ENCODE results near the gene PPP5C. TPM values are rescaled to one million over a fixed set of nuclear protein-coding genes. Genes with fewer than 3 reads are reported as not detected.
A peak's percentile ranks its signal among the peaks of the same experiment; 100 is the strongest.

The PPP5C gene
- total RNA-seq: 10 to 100 TPM; 32.0 to 63.1 (median 48.4) TPM

DNA sequence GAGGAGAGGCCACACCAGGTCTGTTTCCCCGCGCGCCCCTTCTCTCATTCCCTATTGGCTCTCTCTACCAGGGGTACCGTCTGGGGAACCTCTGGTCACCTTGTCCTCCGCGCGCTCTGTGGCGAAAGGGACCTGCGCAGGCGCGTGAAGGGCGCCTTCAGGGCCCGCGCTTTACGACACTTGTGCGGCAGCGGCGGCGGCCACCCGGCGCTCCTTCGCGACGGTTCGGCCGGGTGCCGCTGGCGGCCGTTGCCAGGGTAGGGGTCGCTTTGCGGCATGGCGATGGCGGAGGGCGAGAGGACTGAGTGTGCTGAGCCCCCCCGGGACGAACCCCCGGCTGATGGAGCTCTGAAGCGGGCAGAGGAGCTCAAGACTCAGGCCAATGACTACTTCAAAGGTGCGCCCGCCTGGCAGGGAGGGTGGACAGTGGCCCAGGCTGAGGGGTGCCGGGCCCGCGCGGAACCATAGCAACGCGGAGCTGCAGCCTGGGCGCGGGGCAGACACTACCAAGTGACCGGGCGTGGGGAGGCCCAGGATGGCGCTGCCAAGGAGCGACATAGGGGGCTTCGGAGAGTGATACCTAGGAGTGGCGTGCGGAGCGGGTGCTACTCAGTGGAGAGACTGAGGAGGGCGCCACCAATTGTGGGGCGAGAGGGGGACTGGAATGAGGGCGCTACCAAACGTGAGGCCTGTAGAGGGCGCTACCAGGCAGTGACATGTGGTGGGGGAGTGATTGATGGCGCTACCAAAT is at the start of gene PPP5C:
TSS of gene PPP5C (plus strand) at position 267 of the 751 bp plus-strand sequence. CDS start at position 277, 10 bp downstream.
- 0 to 1% methylated on average over 50 to 52 of the region's 62 CpGs for WGBS, 2 donors
- intact Hi-C loops (cut with DNase I; ENCODE audit: low total_unique reads): no loop called here

DNA sequence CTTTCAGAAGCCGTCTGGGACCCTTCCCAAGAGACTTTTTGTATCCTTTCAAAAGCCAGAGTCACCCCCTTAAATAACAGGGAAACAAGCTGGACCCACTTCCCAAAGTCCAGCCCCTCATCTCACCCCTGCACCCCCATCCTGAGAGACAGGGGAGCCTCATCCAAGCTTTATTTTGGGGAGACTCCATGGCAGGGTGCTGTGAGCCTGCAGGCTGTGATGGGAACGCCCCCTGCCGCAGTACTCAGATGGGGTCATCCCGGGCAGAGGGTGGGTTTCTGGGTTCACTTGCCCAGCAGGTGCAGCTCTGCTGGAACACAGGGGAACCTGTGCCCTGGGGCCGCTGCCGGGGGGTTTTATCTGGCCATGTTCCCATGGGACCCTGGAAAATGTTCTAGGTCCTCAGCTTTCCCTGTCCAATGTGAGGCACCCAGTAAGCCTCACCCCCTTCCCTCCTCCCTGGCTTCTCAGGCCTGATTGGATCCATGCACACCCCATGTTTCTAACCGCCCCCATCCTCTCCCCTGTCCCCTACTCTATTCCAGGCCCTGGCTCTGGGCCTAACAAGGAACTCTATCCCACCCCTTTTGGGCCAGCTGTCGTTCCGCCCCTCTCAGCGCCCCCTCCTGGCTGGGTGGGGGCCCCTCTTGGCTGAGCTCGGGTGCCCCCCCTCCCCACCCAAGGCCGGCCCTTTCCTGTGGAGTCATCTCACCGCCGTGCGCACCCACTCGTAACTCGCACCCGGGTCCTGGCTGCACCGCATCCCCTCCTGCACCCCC is 49.0 kb upstream of the PPP5C start:
- WGBS, 2 donors: 17 to 21% methylated on average over 12 to 17 of the region's 19 CpGs
- no peak for TF ChIP-seq POLR2A (IDR thresholded peaks at IDR 0.05)
- TF ChIP-seq CTCF (IDR thresholded peaks at IDR 0.05): no peak
- DNase-seq (ENCODE audit: low spot score in 2 of 2): peak; percentile 66 to 93
- intact Hi-C loops (cut with DNase I; ENCODE audit: low total_unique reads): no loop called here
- H3K4me3 ChIP-seq (ENCODE audit: low read depth, poor library complexity, severe bottlenecking): peak overlapping the region; percentile 19

More for the DNA sequence above, at the start of gene PPP5C:
- TF ChIP-seq CTCF (IDR thresholded peaks at IDR 0.05) (peak in 1 of 3 donors; percentile 81), POLR2A (IDR thresholded peaks at IDR 0.05) (peak in 1 of 2 donors; percentile 59)
- peak within 1 kb of the TSS; percentile 99 for H3K4me3 ChIP-seq (ENCODE audit: low read depth, poor library complexity, severe bottlenecking)
- DNase-seq (ENCODE audit: low spot score in 2 of 2): peak; percentile 81 to 97

GRCh38 chr19:46298479-46299003 is 48.3 kb upstream of the PPP5C start:
- WGBS, 2 donors: 9 to 10% methylated on average over 7 of the region's 7 CpGs
- H3K4me3 ChIP-seq (ENCODE audit: low read depth, poor library complexity, severe bottlenecking): peak overlapping the region; percentile 19
- intact Hi-C loops (cut with DNase I; ENCODE audit: low total_unique reads): no loop called here
- DNase-seq (ENCODE audit: low spot score in 2 of 2): no peak
- TF ChIP-seq CTCF (IDR thresholded peaks at IDR 0.05): no peak
- TF ChIP-seq POLR2A (IDR thresholded peaks at IDR 0.05): no peak

GRCh38 chr19:46299004-46299509 is 47.8 kb upstream of the PPP5C start:
- H3K4me3 ChIP-seq (ENCODE audit: low read depth, poor library complexity, severe bottlenecking): no peak overlapping the region
- intact Hi-C loops (cut with DNase I; ENCODE audit: low total_unique reads): no loop called here
- peak; percentile 92 to 99 for DNase-seq (ENCODE audit: low spot score in 2 of 2)
- WGBS, 2 donors: 7 to 8% methylated on average over 7 to 11 of the region's 11 CpGs
- TF ChIP-seq POLR2A (IDR thresholded peaks at IDR 0.05) (no peak), CTCF (IDR thresholded peaks at IDR 0.05) (no peak)

GRCh38 chr19:46299695-46300094 is 47.2 kb upstream of the PPP5C start:
- no peak for DNase-seq (ENCODE audit: low spot score in 2 of 2)
- TF ChIP-seq POLR2A (IDR thresholded peaks at IDR 0.05) (no peak), CTCF (IDR thresholded peaks at IDR 0.05) (no peak)
- no peak overlapping the region for H3K4me3 ChIP-seq (ENCODE audit: low read depth, poor library complexity, severe bottlenecking)
- 65 to 70% methylated on average over 7 of the region's 7 CpGs for WGBS, 2 donors
- intact Hi-C loops (cut with DNase I; ENCODE audit: low total_unique reads): no loop called here

Data from lower leg skin (tissue), 4 donors.